ENCODE measurements around the gene POLN. TPM values are rescaled to one million over a fixed set of nuclear protein-coding genes. Genes with fewer than 3 reads are reported as not detected.

Gene POLN
- total and polyA plus RNA-seq, 2 of the 4 experiments (the other 2 are of a cell fraction) = 0.63 to 0.72 TPM

DNA sequence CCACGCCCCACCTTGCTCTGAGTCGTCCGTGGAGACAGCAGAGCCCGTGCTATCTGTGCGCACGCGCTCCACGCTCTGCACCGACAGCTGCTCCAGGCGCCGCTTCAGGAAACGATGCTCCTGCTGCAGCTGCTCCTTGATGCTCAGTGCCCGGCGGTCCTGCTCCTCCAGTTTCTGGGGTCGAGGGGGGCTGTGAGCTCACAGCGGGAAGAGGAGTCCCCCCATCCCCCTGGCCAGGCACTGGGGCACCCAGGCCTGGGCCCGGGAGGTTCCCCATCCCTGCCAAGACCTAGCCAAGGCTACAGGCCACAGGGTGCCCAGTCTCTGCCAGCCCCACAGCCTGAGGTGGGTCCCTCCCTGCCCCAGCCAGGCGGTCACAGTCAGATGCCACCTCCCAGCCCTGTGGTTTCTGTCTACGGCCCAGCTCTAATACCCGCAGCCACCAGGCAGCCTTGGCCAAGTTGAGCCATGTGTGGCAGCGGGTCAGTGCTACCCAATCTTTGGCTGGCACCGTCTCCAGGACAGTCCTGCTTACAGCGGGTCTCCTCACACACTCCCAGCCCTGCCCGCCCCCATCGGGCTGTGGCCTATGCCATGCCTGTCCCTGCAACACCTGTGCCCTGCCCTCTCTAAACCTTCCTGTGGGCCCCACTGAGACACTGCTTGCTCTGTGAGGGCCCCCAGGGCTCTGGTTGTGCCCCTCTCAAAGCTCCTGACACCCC is 9.3 kb upstream of the POLN start:
- Histone ChIP-seq H3K9ac (ENCODE audit: low read depth, low read length) (no peak overlapping the region), H2BK15ac (ENCODE audit: low read depth, low read length) (no peak overlapping the region), H3K4ac (ENCODE audit: low read depth, low read length) (no peak overlapping the region), H3K9me3 (ENCODE audit: control insufficient read depth, insufficient read depth, low read length) (no peaks in the 10 kb centered on the region), H3K36me3 (ENCODE audit: control insufficient read depth, insufficient read depth, low read length) (peaks cover 65% of the 10 kb centered on the region), H3K4me1 (ENCODE audit: control insufficient read depth, insufficient read depth, low read length) (peaks cover 1% of the 10 kb centered on the region; the same call in 1 of the 2 replicates), H2BK120ac (ENCODE audit: low read depth, low read length) (no peak overlapping the region), H3K79me1 (ENCODE audit: low read depth in 1 of 2, low read length in 2 of 2) (peaks cover 7 to 31% of the 10 kb centered on the region in 2 experiments; a peak in 3 of 4 replicates), H3K14ac (replicated peaks; ENCODE audit: low read depth, low read length) (no peak overlapping the region), H4K20me1 (ENCODE audit: insufficient read depth, low read length) (peaks cover 47% of the 10 kb centered on the region), H2AK9ac (replicated peaks; ENCODE audit: low read depth, low read length, poor library complexity) (no peak overlapping the region), H3K27ac (ENCODE audit: insufficient read depth, low read length) (no peak overlapping the region), H3K4me3 (ENCODE audit: insufficient read depth, low read depth, low read length) (no peak overlapping the region), H4K8ac (ENCODE audit: low read depth in 2 of 2, low read length in 2 of 2) (no peak overlapping the region), H2AFZ (replicated peaks; ENCODE audit: low read length, poor library complexity) (peak overlapping the region; percentile 0), H3K23ac (ENCODE audit: low read depth, low read length) (no peak overlapping the region), H3K4me2 (ENCODE audit: low read depth, low read length) (no peak overlapping the region), H3K27me3 (ENCODE audit: control insufficient read depth, insufficient read depth, low read length) (no peaks in the 10 kb centered on the region), H4K91ac (ENCODE audit: insufficient read depth, low read depth, low read length) (no peak overlapping the region), H3K9me1 (ENCODE audit: insufficient read depth, low read length) (0 out of 2 replicates have a peak, but pooled peaks cover 3% of the 10 kb centered on the region), H3K56ac (ENCODE audit: extremely low read depth, insufficient read depth, low read length) (no peak overlapping the region), H2BK20ac (ENCODE audit: low read depth, low read length) (no peak overlapping the region), H3K18ac (ENCODE audit: low read depth, low read length) (no peak overlapping the region), H2AK5ac (ENCODE audit: low read depth, low read length) (no peak overlapping the region), H4K5ac (ENCODE audit: low read depth, low read length) (no peak overlapping the region), H2BK5ac (ENCODE audit: low read depth, low read length, poor library complexity, severe bottlenecking) (no peak overlapping the region)
- in situ Hi-C loops (cut with MboI; ENCODE audit: low sequenced_read_pairs) (no loop called here), dilution Hi-C loops (cut with HindIII; ENCODE audit: low sequenced_read_pairs, unreplicated experiment) (no loop called here), intact Hi-C loops (cut with micrococcal nuclease) (no loop called here)
- CTCF ChIA-PET = no interaction called here
- no peak for TF ChIP-seq CEBPB (IDR thresholded peaks at IDR 0.05; ENCODE audit: low read depth, low read length)
- no peak for TF ChIP-seq POLR2A (IDR thresholded peaks at IDR 0.05; ENCODE audit: low read depth, low read length)
- TF ChIP-seq CTCF (conservative IDR thresholded peaks at IDR 0.05; ENCODE audit: low read depth, low read length) = no peak
- TF ChIP-seq MXI1 (IDR thresholded peaks at IDR 0.05; ENCODE audit: borderline replicate concordance, low read depth, low read length) = no peak
- TF ChIP-seq RFX5 (IDR thresholded peaks at IDR 0.05; ENCODE audit: low read depth, low read length) = no peak
- TF ChIP-seq MAFK (IDR thresholded peaks at IDR 0.05; ENCODE audit: low read depth, low read length) = no peak
- TF ChIP-seq, protein P1, sequence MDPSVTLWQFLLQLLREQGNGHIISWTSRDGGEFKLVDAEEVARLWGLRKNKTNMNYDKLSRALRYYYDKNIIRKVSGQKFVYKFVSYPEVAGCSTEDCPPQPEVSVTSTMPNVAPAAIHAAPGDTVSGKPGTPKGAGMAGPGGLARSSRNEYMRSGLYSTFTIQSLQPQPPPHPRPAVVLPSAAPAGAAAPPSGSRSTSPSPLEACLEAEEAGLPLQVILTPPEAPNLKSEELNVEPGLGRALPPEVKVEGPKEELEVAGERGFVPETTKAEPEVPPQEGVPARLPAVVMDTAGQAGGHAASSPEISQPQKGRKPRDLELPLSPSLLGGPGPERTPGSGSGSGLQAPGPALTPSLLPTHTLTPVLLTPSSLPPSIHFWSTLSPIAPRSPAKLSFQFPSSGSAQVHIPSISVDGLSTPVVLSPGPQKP (IDR thresholded peaks at IDR 0.05; ENCODE audit: borderline replicate concordance, low read depth, low read length) = no peak
- no peak for TF ChIP-seq NFE2L2 (IDR thresholded peaks at IDR 0.05; ENCODE audit: low read depth, low read length)
- TF ChIP-seq MAZ (IDR thresholded peaks at IDR 0.05; ENCODE audit: borderline replicate concordance, low read depth, low read length) = no peak
- no peak for TF ChIP-seq CHD1 (IDR thresholded peaks at IDR 0.05; ENCODE audit: low read depth, low read length)
- no peak for TF ChIP-seq RAD21 (IDR thresholded peaks at IDR 0.05; ENCODE audit: low read length)
- TF ChIP-seq BHLHE40 (IDR thresholded peaks at IDR 0.05; ENCODE audit: low read depth, low read length) = no peak
- no peak for TF ChIP-seq USF2 (IDR thresholded peaks at IDR 0.05; ENCODE audit: low read depth, low read length)
- no peak for TF ChIP-seq SMC3 (IDR thresholded peaks at IDR 0.05; ENCODE audit: low read depth, low read length)
- no peak for TF ChIP-seq RCOR1 (IDR thresholded peaks at IDR 0.05; ENCODE audit: insufficient replicate concordance, low read length)
- no TSS peak for BruUV-seq (replicated peaks)
- ATAC-seq (ENCODE audit: low read depth) (no peak), DNase-seq (no peak)
- 90% methylated on average over 12 of the region's 25 CpGs; no CpG with 5 or more reads in 1 of the 2 experiments for WGBS, 2 experiments (ENCODE audit: extremely low coverage in 2 of 2, insufficient read length in 1 of 2)
- POLR2A ChIA-PET (ENCODE audit: unreplicated experiment) = no interaction called here

Data from IMR-90 (cell line).